Naive thymus-derived CD8-positive, alpha-beta T cell (primary cell): ENCODE data around the gene NTSR1. TPM values are rescaled to one million over a fixed set of nuclear protein-coding genes. Genes with fewer than 3 reads are reported as not detected.
A peak's percentile ranks its signal among the peaks of the same experiment; 100 is the strongest.

ENCODE experiments used
- ATAC-seq, 2 donors: fragments of 150-1000 bp; cut with Tn5 transposase in 1 of 2; sonication (Bioruptor Pico), chemical (Tn5 transposase) in 1 of 2; 1 replicate in 1 of 2; 2 replicates in 1 of 2; pipeline ENCODE4 v1.10.0; 2021; ENCODE audit warnings: mild to moderate bottlenecking in 2 of 2, moderate library complexity in 2 of 2
- POLR2A ChIA-PET: fragments of 350-600 bp; sonication (Branson Sonifier 250); formaldehyde crosslinking; loops from one replicate; lab custom pipeline; 2021; ENCODE audit warnings: antibody characterized with exemption; lab: Charles Lee
- DNase-seq, 10 donors: peaks; one replicate each; pipeline versions ENCODE4 v3.0.0 to v3.0.0-alpha.2; 2020 to 2022
- H3K27ac Mint-ChIP-seq, 10 donors: one replicate each; pipeline ENCODE4 v1.8.0; 2020 to 2022; ENCODE audit warnings: mild to moderate bottlenecking in 10 of 10, mixed read lengths in 10 of 10, moderate library complexity in 4 of 10, inconsistent platforms in 1 of 10
- H3K27me3 Mint-ChIP-seq, 5 donors: one replicate each; pipeline ENCODE4 v1.8.0; 2021 to 2022; ENCODE audit warnings: mixed read lengths in 5 of 5
- H3K36me3 Mint-ChIP-seq, 3 donors: one replicate each; pipeline ENCODE4 v1.8.0; 2020 to 2022; ENCODE audit warnings: mixed read lengths in 3 of 3, mild to moderate bottlenecking in 2 of 3, inconsistent platforms in 1 of 3
- H3K4me1 Mint-ChIP-seq, 4 donors: one replicate each; pipeline ENCODE4 v1.8.0; 2021 to 2022; ENCODE audit warnings: mixed read lengths in 4 of 4
- H3K4me3 Mint-ChIP-seq, 10 donors: one replicate each; pipeline ENCODE4 v1.8.0; 2020 to 2022; ENCODE audit warnings: mild to moderate bottlenecking in 10 of 10, mixed read lengths in 10 of 10, moderate library complexity in 6 of 10, inconsistent platforms in 1 of 10
- H3K9me3 Mint-ChIP-seq, 9 donors: one replicate each; pipeline ENCODE4 v1.8.0; 2020 to 2022; ENCODE audit warnings: mixed read lengths in 9 of 9, mild to moderate bottlenecking in 3 of 9, inconsistent platforms in 1 of 9, moderate library complexity in 1 of 9
- polyA plus RNA-seq, 3 donors: library from polyadenylated mRNA; unstranded; fragments of 300-500 nt; fragmentation: Illumina TruSeq; gene quantifications; one replicate each; pipeline ENCODE4 v1.2.3, GENCODE V29; 2021
- total RNA-seq, 8 experiments: library from RNA in 2 of 8; stranded (reverse) in 2 of 8; gene quantifications; one replicate each; pipeline ENCODE4 v1.2.3 and lab custom pipeline; 2021 to 2026

NTSR1 gene
- total and polyA plus RNA-seq, 5 experiments from 2014 or later: not detected

DNA sequence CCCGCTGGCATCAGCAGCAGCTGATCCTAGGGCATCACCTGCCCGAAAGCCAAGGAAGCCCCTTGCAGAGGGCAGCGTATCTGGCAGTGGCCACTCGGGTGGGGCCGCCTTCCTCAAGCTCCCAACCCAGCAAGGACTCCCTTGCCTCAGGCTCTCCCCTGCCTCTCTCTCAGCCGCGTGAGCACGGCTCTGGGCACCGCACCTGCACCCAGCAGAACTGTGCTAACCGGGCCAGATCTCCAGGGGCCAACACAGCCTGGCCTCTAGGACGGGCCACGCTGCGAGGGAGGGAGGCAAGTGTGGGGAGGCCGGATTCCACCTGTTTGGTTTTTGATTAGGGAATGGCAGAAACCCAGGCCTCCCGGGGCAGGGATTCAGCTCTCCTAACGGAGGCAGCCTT lies 75.9 kb downstream of the NTSR1 start:
- no peaks in the 10 kb centered on the region for H3K27me3 Mint-ChIP-seq
- no peak overlapping the region for H3K4me3 Mint-ChIP-seq
- peaks cover 3 to 11% (median 5%) of the 10 kb centered on the region in 4 donors for H3K4me1 Mint-ChIP-seq
- DNase-seq (no peak), ATAC-seq (no peak)
- POLR2A ChIA-PET: interaction anchor here (0.8 to 1.0 kb wide), 2 partner anchors 10 to 24 kb away, joined by 3 to 5 read pairs; no protein-coding TSS in a partner anchor
- no peaks in the 10 kb centered on the region for H3K36me3 Mint-ChIP-seq
- no peaks in the 10 kb centered on the region for H3K9me3 Mint-ChIP-seq
- peak overlapping the region in 1 of 10 donors; percentile 15 for H3K27ac Mint-ChIP-seq

- no peaks in the 10 kb centered on the region for H3K9me3 Mint-ChIP-seq
- no peaks in the 10 kb centered on the region for H3K27me3 Mint-ChIP-seq
- POLR2A ChIA-PET: interaction anchor here (1.6 kb wide), 1 partner anchor 9 kb away, joined by 7 read pairs; no protein-coding TSS in a partner anchor
Measured at GRCh38 chr20:62785393-62785792, 76.8 kb downstream of the NTSR1 start.

DNA sequence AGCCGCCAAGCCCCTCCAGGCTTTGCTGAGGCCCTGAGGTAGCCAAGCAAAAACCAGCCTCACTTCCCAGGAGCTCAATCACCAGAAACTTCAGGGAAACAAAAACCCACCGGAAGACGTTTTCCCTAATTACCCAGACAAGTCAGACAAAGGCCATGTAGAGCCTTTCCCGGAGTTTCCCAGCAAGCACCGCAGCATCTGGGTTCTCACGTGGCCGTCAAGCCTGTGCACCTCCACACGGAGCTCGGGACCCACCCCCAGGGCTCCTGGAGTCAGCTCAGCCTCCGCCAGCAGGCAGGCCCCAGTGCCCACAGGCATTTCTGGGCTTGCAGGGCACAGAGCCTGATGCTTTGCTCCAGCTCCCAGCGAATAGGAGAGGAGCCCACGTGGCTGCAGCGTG lies 77.5 kb downstream of the NTSR1 start:
- H3K4me3 Mint-ChIP-seq: no peak overlapping the region

More at GRCh38 chr20:62785393-62785792, 76.8 kb downstream of the NTSR1 start:
- DNase-seq: no peak
- H3K4me1 Mint-ChIP-seq: peaks cover 3 to 11% (median 5%) of the 10 kb centered on the region in 4 donors
- H3K27ac Mint-ChIP-seq: no peak overlapping the region
- H3K36me3 Mint-ChIP-seq: no peaks in the 10 kb centered on the region
- ATAC-seq: no peak
- H3K4me3 Mint-ChIP-seq: no peak overlapping the region

DNA sequence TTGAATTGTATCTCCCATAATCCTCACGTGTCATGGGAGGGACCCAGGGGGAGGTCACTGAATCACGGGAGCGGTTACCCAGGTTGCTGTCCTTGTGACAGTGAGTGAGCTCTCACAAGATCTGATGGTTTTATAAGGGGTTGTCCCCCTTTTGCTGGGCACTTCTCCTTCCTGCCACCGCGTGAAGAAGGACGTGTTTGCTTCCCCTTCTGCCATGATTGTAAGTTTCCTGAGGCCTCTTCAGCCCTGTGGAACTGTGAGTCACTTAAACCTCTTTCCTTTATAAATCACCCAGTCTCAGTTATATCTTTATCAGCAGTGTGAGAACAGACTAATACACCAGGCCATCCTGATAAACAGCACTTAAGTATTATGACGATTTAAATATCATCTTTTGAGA lies 78.7 kb downstream of the NTSR1 start:
- POLR2A ChIA-PET: no interaction called here
- Mint-ChIP-seq H3K4me3 (no peak overlapping the region), H3K27ac (peak overlapping the region in 4 of 10 donors; percentile 54 to 90 (median 74)), H3K9me3 (no peaks in the 10 kb centered on the region), H3K4me1 (peaks cover 10 to 18% (median 14%) of the 10 kb centered on the region in 4 donors), H3K27me3 (no peaks in the 10 kb centered on the region), H3K36me3 (no peaks in the 10 kb centered on the region)
- no peak for DNase-seq
- ATAC-seq: no peak

More for the DNA sequence above, 77.5 kb downstream of the NTSR1 start:
- Mint-ChIP-seq H3K9me3 (no peaks in the 10 kb centered on the region), H3K27ac (peak overlapping the region in 1 of 10 donors; percentile 35), H3K27me3 (no peaks in the 10 kb centered on the region), H3K4me1 (peaks cover 5 to 12% (median 6%) of the 10 kb centered on the region in 4 donors), H3K36me3 (no peaks in the 10 kb centered on the region)
- ATAC-seq (no peak), DNase-seq (no peak)
- POLR2A ChIA-PET: interaction anchor here (1.0 to 1.6 kb wide), 2 partner anchors 8 to 11 kb away, joined by 3 to 7 read pairs; no protein-coding TSS in a partner anchor

GRCh38 chr20:62787866-62788265 lies 79.2 kb downstream of the NTSR1 start:
- Mint-ChIP-seq H3K27ac (peak overlapping the region in 3 of 10 donors; percentile 54 to 75 (median 73)), H3K36me3 (no peaks in the 10 kb centered on the region), H3K4me1 (peaks cover 8 to 21% (median 14%) of the 10 kb centered on the region in 4 donors), H3K4me3 (no peak overlapping the region), H3K27me3 (no peaks in the 10 kb centered on the region), H3K9me3 (no peaks in the 10 kb centered on the region)
- DNase-seq: no peak
- POLR2A ChIA-PET: no interaction called here
- ATAC-seq: no peak

DNA sequence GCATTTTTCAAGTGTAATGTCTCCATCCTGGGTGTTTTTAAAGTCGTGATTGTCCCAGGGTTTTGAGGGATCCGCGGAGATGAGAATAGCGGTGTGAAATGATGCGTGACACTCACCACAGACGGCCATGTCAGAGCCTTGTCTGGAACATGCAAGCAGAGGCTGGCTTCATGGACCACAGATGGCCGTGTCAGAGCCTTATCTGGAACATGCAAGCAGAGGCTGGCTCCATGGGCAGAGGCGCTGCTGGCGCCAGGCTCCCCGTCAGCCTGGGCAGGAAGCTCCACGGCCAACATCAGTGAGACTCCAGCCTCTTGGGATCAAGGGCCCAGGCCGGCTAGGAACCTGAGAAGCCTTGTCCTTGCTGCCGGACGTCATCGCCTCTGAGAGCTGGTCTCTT lies 80.0 kb downstream of the NTSR1 start:
- no peaks in the 10 kb centered on the region for H3K36me3 Mint-ChIP-seq
- POLR2A ChIA-PET: no interaction called here

GRCh38 chr20:62790075-62790474 lies 81.4 kb downstream of the NTSR1 start:
- Mint-ChIP-seq H3K36me3 (no peaks in the 10 kb centered on the region), H3K9me3 (no peaks in the 10 kb centered on the region), H3K27me3 (no peaks in the 10 kb centered on the region), H3K4me3 (no peak overlapping the region), H3K27ac (no peak overlapping the region), H3K4me1 (peaks cover 11 to 33% (median 25%) of the 10 kb centered on the region in 4 donors)
- POLR2A ChIA-PET: interaction anchor here (1.4 kb wide), 1 partner anchor 15 kb away, joined by 7 read pairs; the partner anchor contains the start of gene OGFR
- DNase-seq: no peak
- no peak for ATAC-seq

More for the DNA sequence above, 80.0 kb downstream of the NTSR1 start:
- no peak overlapping the region for H3K4me3 Mint-ChIP-seq
- H3K9me3 Mint-ChIP-seq: no peaks in the 10 kb centered on the region
- DNase-seq (no peak), ATAC-seq (no peak)
- no peak overlapping the region for H3K27ac Mint-ChIP-seq
- H3K4me1 Mint-ChIP-seq: peaks cover 11 to 28% (median 19%) of the 10 kb centered on the region in 4 donors
- no peaks in the 10 kb centered on the region for H3K27me3 Mint-ChIP-seq

- peak; percentile 35 to 81 (median 65) for DNase-seq
- H3K4me1 Mint-ChIP-seq: peaks cover 11 to 36% (median 26%) of the 10 kb centered on the region in 4 donors
- peak overlapping the region in 9 of 10 donors; percentile 20 to 78 (median 54) for H3K4me3 Mint-ChIP-seq
- H3K27me3 Mint-ChIP-seq: no peaks in the 10 kb centered on the region
- peak overlapping the region in 9 of 10 donors; percentile 77 to 92 (median 85) for H3K27ac Mint-ChIP-seq
- ATAC-seq: no peak
- H3K36me3 Mint-ChIP-seq: no peaks in the 10 kb centered on the region
- POLR2A ChIA-PET: interaction anchor here (1.1 to 2.4 kb wide), 6 partner anchors 11 to 52 kb away, joined by 3 to 13 read pairs (median 6); partner anchors contain the start of gene OGFR
- no peaks in the 10 kb centered on the region for H3K9me3 Mint-ChIP-seq
Measured at GRCh38 chr20:62791301-62792181, 82.9 kb downstream of the NTSR1 start.

DNA sequence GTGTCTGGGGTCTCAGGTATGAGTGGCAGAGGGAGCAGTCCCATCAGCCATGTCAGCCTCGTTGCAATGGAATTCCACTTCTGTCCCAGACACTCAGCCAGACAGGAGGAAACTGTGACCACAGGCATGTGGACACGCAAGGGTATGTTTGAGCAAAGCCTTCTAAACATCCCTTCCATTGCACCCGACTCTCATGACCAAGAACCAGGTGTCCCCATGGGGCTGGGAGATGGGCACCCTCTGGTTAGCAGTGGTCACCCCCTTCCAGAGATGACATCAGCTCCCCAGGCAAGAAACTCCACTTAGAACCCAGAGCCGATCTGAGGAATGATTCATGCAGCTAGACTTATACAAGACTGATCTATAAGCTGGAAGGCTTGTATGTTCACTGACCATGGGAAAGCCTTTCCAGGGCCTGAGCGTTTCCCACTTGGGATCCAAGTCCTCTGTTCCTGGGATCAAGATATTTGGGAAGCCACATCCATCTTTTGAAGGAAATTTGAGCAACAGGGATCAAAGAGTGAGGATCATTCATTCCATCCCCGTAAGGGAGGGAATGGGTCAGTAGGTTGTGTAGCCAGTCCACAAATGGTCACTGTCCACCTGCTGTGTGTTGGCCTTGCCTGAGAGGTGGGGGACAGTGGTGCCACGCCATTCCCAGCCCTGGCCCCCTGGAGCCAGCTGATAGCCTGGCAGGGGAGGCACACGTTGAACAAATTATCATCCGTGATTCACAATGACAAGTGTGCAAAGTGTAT lies 83.7 kb downstream of the NTSR1 start:
- H3K9me3 Mint-ChIP-seq: no peaks in the 10 kb centered on the region

DNA sequence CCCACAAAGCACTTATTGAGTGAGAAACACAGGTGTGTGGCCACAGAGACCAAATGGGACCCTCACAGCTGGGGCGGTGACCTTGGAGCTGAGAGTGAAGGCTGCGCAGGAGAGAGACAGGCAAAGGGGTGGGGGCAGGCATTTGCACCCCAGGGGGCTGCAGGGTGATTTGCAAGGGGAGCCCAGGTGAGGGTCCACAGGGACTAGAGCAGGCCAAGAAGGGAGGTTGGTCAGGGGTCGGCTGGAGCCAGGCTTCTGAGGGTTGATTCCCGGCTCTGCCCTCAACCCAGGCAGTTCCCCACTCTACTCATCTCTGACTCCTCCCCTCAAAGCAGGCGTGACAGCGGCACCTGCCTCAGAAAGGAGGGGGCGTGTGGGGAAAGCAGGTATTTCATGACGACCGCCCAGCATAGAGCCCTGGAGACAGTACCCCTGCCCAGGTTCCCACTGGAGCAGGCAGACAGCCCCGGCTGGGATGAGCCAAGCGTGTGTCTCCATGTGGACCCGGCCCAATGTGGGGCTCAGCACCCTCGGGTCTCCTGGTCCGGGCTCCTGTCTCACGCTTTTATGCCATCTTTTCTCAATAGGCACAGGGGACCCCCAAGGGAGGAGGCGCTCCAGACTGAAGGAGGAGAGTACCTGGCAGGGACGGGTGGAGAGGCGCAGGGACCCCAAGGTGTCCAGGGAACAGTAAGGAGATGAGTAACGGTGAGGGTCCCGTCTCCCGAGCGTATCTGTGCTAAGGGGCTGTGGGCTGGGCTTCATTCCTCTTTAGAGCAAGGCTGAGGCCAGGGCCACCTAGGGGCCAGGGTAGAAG lies 84.5 kb downstream of the NTSR1 start:
- H3K27me3 Mint-ChIP-seq: no peaks in the 10 kb centered on the region

More for the DNA sequence above, 83.7 kb downstream of the NTSR1 start:
- Mint-ChIP-seq H3K36me3 (no peaks in the 10 kb centered on the region), H3K27me3 (no peaks in the 10 kb centered on the region), H3K4me3 (peak overlapping the region in 9 of 10 donors; percentile 6 to 90 (median 53)), H3K27ac (peak overlapping the region; percentile 74 to 98 (median 92)), H3K4me1 (peaks cover 11 to 41% (median 30%) of the 10 kb centered on the region in 4 donors)
- no peak for ATAC-seq
- POLR2A ChIA-PET: interaction anchor here (0.6 to 2.4 kb wide), 7 partner anchors 10 to 101 kb away, joined by 3 to 13 read pairs (median 4); partner anchors contain the start of gene OGFR
- no peak for DNase-seq

DNA sequence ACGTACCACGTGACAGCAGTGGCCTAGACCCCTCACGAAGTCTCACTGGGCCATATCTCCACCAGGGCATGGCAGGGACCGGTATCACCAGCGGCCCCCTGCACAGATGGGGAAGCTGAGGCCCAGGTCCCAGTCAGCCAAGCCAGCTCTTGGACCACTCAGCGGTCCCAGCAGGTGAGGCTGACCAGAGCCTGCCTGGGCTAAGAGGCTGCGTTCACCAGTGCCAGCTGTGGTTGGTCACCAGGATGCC lies 85.0 kb downstream of the NTSR1 start:
- POLR2A ChIA-PET: interaction anchor here (0.7 to 5.0 kb wide), 33 partner anchors 8 to 672 kb away, joined by 3 to 145 read pairs (median 5); partner anchors contain the start of genes COL9A3, DIDO1, GID8 and NTSR1
- Mint-ChIP-seq H3K27ac (peak overlapping the region; percentile 88 to 98 (median 96)), H3K9me3 (no peaks in the 10 kb centered on the region), H3K27me3 (no peaks in the 10 kb centered on the region), H3K4me1 (peaks cover 14 to 48% (median 43%) of the 10 kb centered on the region in 4 donors), H3K4me3 (peak overlapping the region; percentile 72 to 90 (median 82)), H3K36me3 (peaks cover 0 to 4% (median 0%) of the 10 kb centered on the region in 3 donors)
- DNase-seq (peak in 1 of 10 donors; percentile 31), ATAC-seq (peak in 1 of 2 donors; percentile 0)

More for the DNA sequence above, 84.5 kb downstream of the NTSR1 start:
- Mint-ChIP-seq H3K27ac (peak overlapping the region; percentile 88 to 98 (median 96)), H3K4me1 (peaks cover 11 to 44% (median 37%) of the 10 kb centered on the region in 4 donors), H3K4me3 (peak overlapping the region; percentile 72 to 90 (median 82)), H3K36me3 (no peaks in the 10 kb centered on the region), H3K9me3 (no peaks in the 10 kb centered on the region)
- DNase-seq (peak in 6 of 10 donors; percentile 31 to 43 (median 38)), ATAC-seq (no peak)
- POLR2A ChIA-PET: interaction anchor here (0.6 to 5.0 kb wide), 31 partner anchors 7 to 309 kb away, joined by 3 to 145 read pairs (median 6); partner anchors contain the start of genes COL9A3, GID8, NTSR1 and OGFR
